ENCODE data around the gene KCNH1. TPM values are rescaled to one million over a fixed set of nuclear protein-coding genes. Genes with fewer than 3 reads are reported as not detected.

The KCNH1 gene
- total RNA-seq, 1 donor from 2014 or later, result not detected

DNA sequence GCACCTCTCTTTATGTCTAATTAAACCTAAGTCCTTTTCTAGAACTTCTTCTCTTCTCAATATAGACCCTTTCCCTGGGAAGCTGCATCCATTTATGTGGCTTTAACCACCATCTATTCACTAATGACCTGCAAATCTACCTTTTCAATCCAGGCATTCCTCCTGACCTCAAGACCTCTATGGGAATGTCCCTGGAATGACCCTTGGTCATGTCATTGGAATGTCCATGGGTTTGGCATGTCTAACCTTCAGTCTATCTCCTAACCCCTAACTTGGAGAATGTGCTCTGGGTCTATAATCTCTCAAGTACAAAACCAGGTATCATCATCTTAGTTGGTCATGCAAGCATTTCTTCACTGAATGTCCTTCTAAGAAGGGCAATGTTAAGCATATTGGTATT, 196.1 kb downstream of the KCNH1 start:
- ATAC-seq (no peak), DNase-seq (no peak)
- Histone ChIP-seq H3K9me3 (no peaks in the 10 kb centered on the region), H3K4me3 (no peak overlapping the region), H3K27ac (no peak overlapping the region), H3K36me3 (no peaks in the 10 kb centered on the region), H3K4me1 (no peaks in the 10 kb centered on the region), H3K27me3 (ENCODE audit: low read depth) (no peaks in the 10 kb centered on the region)
- TF ChIP-seq, protein P1, sequence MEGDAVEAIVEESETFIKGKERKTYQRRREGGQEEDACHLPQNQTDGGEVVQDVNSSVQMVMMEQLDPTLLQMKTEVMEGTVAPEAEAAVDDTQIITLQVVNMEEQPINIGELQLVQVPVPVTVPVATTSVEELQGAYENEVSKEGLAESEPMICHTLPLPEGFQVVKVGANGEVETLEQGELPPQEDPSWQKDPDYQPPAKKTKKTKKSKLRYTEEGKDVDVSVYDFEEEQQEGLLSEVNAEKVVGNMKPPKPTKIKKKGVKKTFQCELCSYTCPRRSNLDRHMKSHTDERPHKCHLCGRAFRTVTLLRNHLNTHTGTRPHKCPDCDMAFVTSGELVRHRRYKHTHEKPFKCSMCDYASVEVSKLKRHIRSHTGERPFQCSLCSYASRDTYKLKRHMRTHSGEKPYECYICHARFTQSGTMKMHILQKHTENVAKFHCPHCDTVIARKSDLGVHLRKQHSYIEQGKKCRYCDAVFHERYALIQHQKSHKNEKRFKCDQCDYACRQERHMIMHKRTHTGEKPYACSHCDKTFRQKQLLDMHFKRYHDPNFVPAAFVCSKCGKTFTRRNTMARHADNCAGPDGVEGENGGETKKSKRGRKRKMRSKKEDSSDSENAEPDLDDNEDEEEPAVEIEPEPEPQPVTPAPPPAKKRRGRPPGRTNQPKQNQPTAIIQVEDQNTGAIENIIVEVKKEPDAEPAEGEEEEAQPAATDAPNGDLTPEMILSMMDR (IDR thresholded peaks at IDR 0.05), result no peak
- intact Hi-C loops (cut with DNase I), result no loop called here

DNA sequence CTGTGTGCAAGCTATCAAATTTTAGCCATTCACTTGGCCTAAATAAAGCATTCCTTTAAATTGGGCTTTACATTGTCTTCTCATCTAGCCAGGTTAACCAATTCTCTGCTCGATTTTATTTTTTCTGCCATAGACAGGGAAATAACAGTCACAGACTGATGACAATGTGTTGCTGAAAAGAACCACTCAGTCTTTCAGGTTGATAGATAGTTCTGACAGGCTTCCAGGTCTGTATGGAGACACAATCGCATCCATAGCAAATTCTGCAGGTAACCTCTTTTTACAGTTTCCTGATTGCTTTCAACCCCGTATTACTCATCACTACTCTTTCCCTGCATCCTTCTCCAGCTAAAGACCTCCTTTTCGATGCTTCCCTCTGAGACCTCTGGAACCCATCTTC, 198.0 kb downstream of the KCNH1 start:
- Histone ChIP-seq H3K4me3 (no peak overlapping the region), H3K36me3 (no peaks in the 10 kb centered on the region), H3K27me3 (ENCODE audit: low read depth) (no peaks in the 10 kb centered on the region), H3K4me1 (no peaks in the 10 kb centered on the region), H3K9me3 (no peaks in the 10 kb centered on the region), H3K27ac (no peak overlapping the region)
- DNase-seq (no peak), ATAC-seq (no peak)
- intact Hi-C loops (cut with DNase I), result no loop called here
- TF ChIP-seq, protein P1 (IDR thresholded peaks at IDR 0.05), result no peak

DNA sequence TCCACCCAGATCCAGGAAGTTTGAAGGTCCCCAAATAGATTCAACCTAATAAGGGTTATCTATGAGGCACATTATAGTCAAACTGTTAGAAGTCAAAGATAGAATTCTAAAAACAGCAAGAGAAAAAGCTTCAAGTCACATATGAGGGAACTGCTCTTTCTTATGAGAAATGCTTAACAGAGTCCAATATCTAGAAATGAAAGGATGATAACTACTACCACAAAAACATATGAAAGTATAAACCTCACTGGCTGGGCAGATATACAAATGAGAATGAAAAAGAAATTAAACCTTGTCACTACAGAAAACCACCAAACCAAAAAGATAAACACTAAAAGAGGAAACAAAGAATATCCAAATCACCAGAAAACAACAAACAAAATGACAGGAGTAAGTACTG, 201.8 kb downstream of the KCNH1 start:
- H3K27ac ChIP-seq, result no peak overlapping the region
- no peak for DNase-seq
- H3K27me3 ChIP-seq (ENCODE audit: low read depth), result no peaks in the 10 kb centered on the region
- no peak for ATAC-seq
- intact Hi-C loops (cut with DNase I), result no loop called here
- H3K36me3 ChIP-seq, result no peaks in the 10 kb centered on the region
- no peak overlapping the region for H3K4me3 ChIP-seq
- no peaks in the 10 kb centered on the region for H3K9me3 ChIP-seq
- no peaks in the 10 kb centered on the region for H3K4me1 ChIP-seq
- TF ChIP-seq, protein P1 (IDR thresholded peaks at IDR 0.05), result no peak

DNA sequence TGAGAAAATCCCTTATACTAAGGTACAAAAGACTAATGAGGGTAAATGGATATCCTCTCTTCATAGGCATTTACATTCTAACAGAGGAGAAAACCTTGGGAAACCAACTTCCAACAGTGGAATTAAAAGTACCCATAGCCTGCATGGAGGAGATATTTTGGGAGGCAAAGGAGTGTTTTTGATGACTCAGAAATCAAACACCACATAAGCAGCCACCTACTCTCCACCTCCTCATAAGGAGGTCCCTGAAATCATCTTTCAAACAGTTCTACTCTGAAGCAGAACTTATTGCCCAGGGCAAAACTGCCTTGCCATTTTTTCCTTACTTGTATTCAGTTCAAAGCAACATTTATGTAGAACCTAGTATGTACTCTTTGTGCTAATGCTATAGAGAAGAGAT, 211.3 kb downstream of the KCNH1 start:
- no peaks in the 10 kb centered on the region for H3K36me3 ChIP-seq
- no peaks in the 10 kb centered on the region for H3K9me3 ChIP-seq
- ATAC-seq, result no peak
- TF ChIP-seq, protein P1 (IDR thresholded peaks at IDR 0.05), result no peak
- H3K4me3 ChIP-seq, result no peak overlapping the region
- H3K27ac ChIP-seq, result no peak overlapping the region
- H3K27me3 ChIP-seq (ENCODE audit: low read depth), result no peaks in the 10 kb centered on the region
- intact Hi-C loops (cut with DNase I), result no loop called here
- H3K4me1 ChIP-seq, result no peaks in the 10 kb centered on the region
- no peak for DNase-seq

DNA sequence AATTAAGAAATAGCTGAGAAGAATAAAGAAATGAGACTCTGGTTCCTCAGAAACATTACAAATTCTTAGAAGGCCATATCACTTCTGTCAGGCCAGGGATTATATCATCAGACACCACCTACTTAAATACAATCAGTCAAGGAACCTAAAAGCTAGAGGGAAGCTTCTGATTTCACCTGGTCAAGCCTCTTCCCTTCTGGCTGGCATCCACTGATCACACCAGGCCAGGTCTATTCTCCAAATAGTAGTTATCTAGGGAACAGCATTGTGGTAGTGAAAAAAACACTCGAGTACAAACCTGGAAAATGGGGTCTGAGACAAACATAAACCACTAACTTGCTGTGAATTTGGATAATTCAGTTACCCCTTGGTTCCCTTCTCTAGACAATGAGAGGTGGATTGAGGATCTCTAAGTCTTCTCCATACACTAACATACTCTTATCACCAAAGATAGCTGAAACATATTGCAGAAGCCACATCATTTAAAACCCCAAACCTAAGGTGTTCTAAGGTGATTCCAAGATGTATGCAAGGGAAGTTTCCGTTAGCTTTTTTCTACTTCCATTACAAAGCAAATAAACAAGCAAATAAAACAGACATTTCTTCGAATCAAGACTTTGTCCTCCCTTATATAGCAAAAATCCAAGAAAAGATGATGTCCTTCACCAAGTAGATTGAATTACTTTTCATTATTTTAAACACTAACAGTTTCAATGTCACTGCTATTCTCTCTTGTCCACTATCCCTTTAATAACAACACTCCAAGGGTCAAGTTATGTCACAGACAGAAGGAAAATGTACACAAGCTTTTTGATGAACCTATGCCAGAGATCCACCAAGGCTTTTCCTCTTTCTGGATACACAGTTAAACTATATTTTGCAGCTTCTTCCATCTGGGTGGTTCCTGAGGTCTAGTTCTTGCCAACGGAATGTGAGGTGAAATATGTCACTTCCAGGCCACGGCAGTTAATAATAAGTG, 212.9 kb downstream of the KCNH1 start:
- TF ChIP-seq, protein P1 (IDR thresholded peaks at IDR 0.05), result no peak
- intact Hi-C loops (cut with DNase I), result no loop called here
- H3K9me3 ChIP-seq, result no peaks in the 10 kb centered on the region
- DNase-seq, result no peak
- H3K27me3 ChIP-seq (ENCODE audit: low read depth), result no peaks in the 10 kb centered on the region
- no peak overlapping the region for H3K27ac ChIP-seq
- H3K4me1 ChIP-seq, result no peaks in the 10 kb centered on the region
- no peak for ATAC-seq
- H3K36me3 ChIP-seq, result no peaks in the 10 kb centered on the region
- H3K4me3 ChIP-seq, result no peak overlapping the region

Measured in lower lobe of right lung (tissue), 2 donors.